Measurements from ENCODE around the gene CAMTA1.

DNA sequence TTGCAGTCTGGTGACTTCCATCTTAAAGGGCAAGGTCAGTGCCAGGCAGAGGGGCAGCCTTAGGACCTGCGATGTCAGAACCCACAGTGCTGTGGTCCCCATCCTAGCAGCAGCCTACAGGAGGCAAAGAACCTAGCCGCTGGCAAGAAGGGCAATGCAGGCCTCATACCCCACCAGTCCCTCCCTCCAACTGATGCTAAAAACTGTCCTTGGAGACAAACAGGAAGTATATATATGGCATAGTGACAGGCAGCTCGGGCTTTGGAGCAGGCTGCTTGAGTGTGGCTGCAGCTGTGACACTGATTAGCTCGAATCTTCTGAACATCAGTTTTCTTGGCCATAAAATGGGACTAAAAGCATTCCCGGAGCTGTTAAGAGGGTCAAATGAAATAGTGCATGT, 829.9 kb downstream of the CAMTA1 start:
- TF ChIP-seq, protein P1, sequence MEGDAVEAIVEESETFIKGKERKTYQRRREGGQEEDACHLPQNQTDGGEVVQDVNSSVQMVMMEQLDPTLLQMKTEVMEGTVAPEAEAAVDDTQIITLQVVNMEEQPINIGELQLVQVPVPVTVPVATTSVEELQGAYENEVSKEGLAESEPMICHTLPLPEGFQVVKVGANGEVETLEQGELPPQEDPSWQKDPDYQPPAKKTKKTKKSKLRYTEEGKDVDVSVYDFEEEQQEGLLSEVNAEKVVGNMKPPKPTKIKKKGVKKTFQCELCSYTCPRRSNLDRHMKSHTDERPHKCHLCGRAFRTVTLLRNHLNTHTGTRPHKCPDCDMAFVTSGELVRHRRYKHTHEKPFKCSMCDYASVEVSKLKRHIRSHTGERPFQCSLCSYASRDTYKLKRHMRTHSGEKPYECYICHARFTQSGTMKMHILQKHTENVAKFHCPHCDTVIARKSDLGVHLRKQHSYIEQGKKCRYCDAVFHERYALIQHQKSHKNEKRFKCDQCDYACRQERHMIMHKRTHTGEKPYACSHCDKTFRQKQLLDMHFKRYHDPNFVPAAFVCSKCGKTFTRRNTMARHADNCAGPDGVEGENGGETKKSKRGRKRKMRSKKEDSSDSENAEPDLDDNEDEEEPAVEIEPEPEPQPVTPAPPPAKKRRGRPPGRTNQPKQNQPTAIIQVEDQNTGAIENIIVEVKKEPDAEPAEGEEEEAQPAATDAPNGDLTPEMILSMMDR (IDR thresholded peaks at IDR 0.05) = no peak
- TF ChIP-seq POLR2A (IDR thresholded peaks at IDR 0.05) = no peak
- TF ChIP-seq POLR2AphosphoS5 (IDR thresholded peaks at IDR 0.05) = no peak
